ENCODE measurements around the gene COL4A6.

Gene COL4A6

GRCh38 chrX:108323751-108324150, 114.5 kb downstream of the COL4A6 start:
- no peak for DNase-seq

GRCh38 chrX:108322234-108322633, 116.0 kb downstream of the COL4A6 start:
- no peak for DNase-seq

DNA sequence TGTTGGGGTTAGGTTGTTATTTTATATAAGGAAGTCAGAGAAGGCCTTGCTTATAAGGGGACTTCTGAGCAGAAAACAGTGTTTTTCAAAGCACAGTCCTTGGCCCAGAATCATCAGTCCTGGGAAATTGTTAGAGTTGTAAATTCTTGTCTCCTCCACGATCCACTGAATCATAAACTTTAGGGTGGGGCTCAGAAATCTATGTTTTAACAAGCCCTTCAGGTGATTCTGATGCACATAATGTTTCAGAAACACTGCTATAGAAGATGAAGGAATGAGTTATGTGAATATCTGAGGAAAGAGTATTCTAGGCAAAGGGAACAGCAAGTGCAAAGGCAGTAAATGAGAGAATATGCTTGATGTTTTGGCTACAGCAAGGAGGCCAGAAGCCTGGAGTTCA, 121.8 kb downstream of the COL4A6 start:
- no peak for DNase-seq

DNA sequence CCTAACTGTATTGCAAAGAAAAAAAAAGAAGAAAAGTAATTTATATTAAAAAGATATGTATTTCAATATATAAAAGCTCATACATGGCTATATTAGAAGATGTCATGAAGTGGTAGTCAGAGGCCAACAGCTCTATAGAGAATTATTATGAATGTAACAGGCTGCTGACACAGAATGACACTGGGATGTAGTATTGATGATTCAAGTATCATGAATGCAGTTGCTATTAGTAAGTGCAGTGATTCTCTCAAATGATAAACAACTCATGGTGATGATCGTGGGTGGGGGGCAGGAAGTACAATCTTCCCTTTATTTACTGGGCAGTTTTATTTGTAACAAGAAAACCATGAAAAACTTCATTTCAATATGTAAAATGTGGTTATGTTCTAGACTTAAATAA, 124.6 kb downstream of the COL4A6 start:
- no peak for DNase-seq

GRCh38 chrX:108312957-108313356, 125.3 kb downstream of the COL4A6 start:
- DNase-seq, result no peak

GRCh38 chrX:108312011-108312410, 126.2 kb downstream of the COL4A6 start:
- no peak for DNase-seq

GRCh38 chrX:108310506-108310905, 127.7 kb downstream of the COL4A6 start:
- DNase-seq, result no peak

GRCh38 chrX:108309144-108309543, 129.1 kb downstream of the COL4A6 start:
- no peak for DNase-seq

GRCh38 chrX:108307132-108308085, 130.8 kb downstream of the COL4A6 start:
- no peak for DNase-seq

DNA sequence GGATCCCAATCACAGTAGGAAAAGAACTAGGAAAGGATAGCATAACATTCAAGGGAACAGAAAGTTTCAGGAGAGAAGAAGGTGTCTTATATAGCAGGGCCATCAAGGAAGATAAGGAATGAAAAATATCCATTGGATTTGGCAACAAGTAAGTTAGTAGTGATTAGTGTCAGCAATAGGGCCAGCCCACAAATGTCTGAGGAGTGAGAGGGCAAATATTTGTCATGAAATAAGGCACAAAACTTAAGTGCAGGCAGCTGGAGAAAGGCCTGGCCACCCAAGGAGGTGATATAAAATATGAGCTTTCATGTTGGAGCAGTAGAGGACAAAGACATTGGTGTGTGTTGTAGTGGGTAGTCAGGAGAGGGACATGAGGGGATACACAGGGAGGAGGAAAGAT, 132.1 kb downstream of the COL4A6 start:
- no peak for DNase-seq

DNA sequence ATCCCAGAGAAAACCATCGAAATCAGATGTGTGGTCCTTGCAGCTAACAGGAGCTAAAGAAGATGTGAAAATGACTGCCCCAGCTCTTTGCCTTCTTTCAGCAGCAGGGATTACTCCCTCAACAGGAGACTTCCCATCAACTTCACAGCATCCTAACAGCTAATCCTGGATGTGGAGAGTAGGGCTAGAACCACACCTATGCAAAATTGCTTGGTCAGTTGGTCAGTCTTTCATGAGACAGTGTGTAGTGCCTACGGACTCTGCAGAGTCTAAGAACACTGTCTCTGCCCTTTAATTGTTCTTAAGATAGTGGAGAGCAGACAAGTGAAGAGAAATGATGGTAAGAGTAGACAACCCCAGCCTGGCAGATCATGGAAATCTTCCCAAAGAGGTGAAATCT, 133.5 kb downstream of the COL4A6 start:
- DNase-seq, result no peak

DNA sequence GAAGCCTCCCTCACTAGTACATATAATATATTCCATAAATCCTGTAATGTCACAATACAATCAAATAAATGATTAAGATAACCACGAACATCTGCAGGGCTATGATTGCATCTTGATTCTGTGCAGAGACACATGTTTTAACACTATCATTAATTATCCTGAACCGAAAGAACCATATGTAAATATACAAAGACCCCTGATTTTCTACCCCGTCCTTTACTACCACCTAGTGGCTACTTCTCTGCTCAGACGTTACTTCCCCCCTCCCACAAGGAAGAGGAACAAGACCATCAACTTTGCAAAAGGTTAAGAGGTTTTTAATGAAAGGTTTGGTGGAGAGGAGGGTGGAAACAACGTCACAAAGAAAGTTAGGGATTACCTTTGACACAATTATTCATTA, 134.0 kb downstream of the COL4A6 start:
- DNase-seq, result no peak

DNA sequence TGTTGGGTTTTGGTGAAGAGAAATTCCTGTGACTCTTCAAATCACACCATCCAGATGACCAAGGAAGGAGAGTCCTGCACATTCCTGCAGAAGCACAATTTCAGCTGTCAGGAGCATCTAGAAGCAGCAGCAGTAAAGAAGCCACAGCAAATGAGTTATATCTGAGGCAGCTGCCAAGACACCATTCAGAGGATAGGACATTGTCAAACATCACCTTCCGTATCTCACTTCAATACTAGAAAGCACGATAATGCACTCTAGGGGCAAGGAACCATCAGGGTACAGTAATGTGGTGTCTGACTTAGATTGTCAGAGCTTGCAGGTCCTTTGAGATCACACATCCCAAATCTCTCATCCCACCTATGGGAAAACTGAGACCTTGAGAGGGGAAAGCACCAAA, 134.5 kb downstream of the COL4A6 start:
- no peak for DNase-seq

GRCh38 chrX:108299704-108300103, 138.5 kb downstream of the COL4A6 start:
- DNase-seq, result no peak

GRCh38 chrX:108299101-108299591, 139.1 kb downstream of the COL4A6 start:
- DNase-seq, result no peak

DNA sequence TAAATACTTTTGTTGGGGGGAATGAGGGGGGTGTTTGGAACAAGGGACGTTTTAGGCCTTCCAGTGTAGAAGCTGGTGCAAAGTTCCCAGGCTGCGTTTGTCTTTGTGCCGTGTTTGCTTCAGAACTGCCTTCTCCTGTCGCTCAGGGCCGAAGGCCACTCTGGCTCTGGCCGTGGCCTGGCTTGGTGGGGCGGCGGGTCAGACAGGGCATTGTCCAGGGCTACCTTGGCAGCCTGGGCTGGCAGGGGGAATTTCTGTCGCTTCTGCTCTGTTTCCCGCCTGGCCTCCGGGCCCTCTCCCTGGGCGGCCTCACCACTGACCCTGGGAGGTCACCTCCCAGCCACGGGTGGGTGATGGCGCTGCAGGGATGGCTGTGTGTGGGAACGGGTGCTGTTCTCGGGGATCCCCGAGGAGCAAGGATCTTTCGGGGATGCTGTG, 140.0 kb downstream of the COL4A6 start:
- no peak for DNase-seq

- no peak for DNase-seq
These were observed 140.9 kb downstream of the COL4A6 start for GRCh38 chrX:108297290-108297689.

DNA sequence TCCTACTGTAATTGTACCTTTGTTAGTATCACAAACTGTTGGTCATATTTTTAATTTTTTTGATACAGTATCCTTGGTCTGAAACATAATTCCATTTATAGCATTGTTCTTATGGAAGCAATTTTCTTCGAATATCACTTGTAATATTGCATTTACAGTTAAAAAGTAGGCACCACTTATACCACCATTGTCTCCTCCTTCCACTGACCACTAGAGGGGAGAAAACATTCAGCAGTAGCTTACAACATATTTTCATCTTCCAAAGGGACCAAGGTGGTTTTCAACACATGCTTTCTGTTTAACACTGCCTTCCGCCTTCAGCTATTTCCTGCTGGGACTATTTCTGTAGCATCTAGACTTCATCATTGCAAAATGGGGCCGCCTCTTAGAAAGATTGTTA, 146.2 kb downstream of the COL4A6 start:
- DNase-seq, result no peak

DNA sequence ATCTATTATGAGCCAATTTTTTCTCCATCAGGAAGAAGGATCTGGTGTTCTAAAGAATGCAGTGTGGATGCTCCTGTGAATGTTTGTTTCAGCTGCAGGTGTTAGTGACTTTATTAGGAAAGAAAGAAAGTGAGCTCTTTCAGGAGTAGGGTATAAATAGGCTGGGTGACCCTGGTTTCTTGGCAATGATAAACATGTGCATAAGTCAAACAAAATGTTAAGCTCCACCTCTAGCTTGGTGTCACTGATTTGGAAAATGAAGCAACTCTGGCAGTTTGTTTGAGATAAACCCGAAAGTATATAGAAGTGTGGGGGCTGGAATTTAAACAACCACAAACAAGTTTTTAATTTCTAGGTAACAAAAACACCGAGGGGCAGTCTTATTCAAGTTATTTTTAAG, 152.3 kb downstream of the COL4A6 start:
- DNase-seq, result no peak

DNA sequence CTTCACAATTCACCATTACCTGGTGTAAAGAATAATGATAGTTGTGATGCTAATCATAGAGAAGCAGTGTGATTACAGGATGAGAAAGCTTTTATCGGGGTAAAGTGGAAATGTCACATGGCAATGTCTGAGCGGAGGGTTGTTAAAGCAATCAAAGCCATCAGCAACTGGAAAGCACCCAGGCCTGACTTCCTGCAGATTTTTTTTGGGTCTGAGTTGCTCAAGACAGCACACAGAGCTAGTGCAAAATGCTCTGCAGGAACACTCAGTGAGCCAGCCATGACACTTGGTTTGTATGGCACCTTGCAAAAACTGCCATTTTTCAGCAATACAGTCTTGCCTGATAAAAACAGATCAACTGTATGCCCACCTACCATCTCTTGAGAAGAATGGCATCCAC, 152.9 kb downstream of the COL4A6 start:
- no peak for DNase-seq

GRCh38 chrX:108275732-108276131, 162.5 kb downstream of the COL4A6 start:
- DNase-seq, result no peak

DNA sequence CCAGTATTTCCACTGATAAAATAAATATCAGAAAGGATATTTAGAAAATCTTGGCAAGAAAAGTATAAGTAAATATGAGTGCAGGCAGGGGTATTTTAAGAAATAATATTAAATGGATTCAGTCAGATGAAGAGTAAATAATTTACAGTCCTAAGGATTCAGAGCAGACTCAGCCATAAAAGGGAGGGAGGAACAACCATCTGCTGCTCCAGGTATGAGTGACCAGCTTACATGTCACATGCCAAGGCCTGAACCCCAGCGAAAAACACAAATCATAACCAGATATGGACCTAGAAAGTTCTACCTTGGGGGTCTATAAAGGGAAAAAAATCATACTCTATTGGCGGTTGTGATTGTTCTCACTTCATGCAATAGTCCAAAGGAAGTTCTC, 166.8 kb downstream of the COL4A6 start:
- DNase-seq, result no peak

- no peak for DNase-seq
These were observed 167.4 kb downstream of the COL4A6 start for GRCh38 chrX:108270739-108271396.

- DNase-seq, result no peak
These were observed 167.9 kb downstream of the COL4A6 start for GRCh38 chrX:108270280-108270679.
